SK-N-SH (cell line): ENCODE results near the gene OTUD6A. TPM values are rescaled to one million over a fixed set of nuclear protein-coding genes. Genes with fewer than 3 reads are reported as not detected.

Experiments used
- CTCF ChIA-PET: fragments of 300-600, 350-600 bp; formaldehyde crosslinking; extraction: SDS; loops from one replicate; lab custom pipeline; 2021; lab: Yijun Ruan, JAX
- POLR2A ChIA-PET: fragments of 350-600 bp; sonication (Branson Sonifier 250); formaldehyde crosslinking; extraction: SDS; loops from one replicate; lab custom pipeline; 2020; ENCODE audit warnings: antibody characterized with exemption, inconsistent platforms; lab: Yijun Ruan, JAX
- DNase-seq: peaks from one replicate; pipeline ENCODE4 v3.0.0; 2012
- H2AFZ ChIP-seq: fragments of 200-600 bp; sonication (generic); 2 replicates; pipeline ENCODE4 v1.8.1; 2016; ENCODE audit warnings: antibody characterized with exemption, mild to moderate bottlenecking, low read depth
- H3F3A ChIP-seq: fragments of 200-600 bp; sonication (generic); replicated peaks from 2 replicates; pipeline ENCODE3; 2016; ENCODE audit warnings: antibody characterized with exemption, mild to moderate bottlenecking; ENCODE audit not compliant: insufficient read depth
- H3K27ac ChIP-seq, 2 experiments: fragments of 200-500 bp in 1 of 2; fragments of 200-600 bp in 1 of 2; sonication (Bioruptor generic) in 1 of 2; sonication (generic), shearing (Covaris generic) in 1 of 2; 2 replicates each; pipeline versions ENCODE4 v1.5.1 to v1.6.1; 2014 to 2016; ENCODE audit warnings: low read depth in 2 of 2, inconsistent platforms in 1 of 2, low read length in 1 of 2, mild to moderate bottlenecking in 1 of 2, mixed read lengths in 1 of 2
- H3K27me3 ChIP-seq: fragments of 200-600 bp; sonication (generic), shearing (Covaris generic); 2 replicates; pipeline ENCODE4 v1.6.1; 2016; ENCODE audit warnings: mixed run types; ENCODE audit not compliant: insufficient read depth
- H3K36me3 ChIP-seq, 2 experiments: fragments of 200-500 bp in 1 of 2; fragments of 200-600 bp in 1 of 2; sonication (Bioruptor generic) in 1 of 2; sonication (generic) in 1 of 2; replicated peaks in 1 of 2; 2 replicates each; pipeline versions ENCODE3 to v1.5.1; 2014 to 2016; ENCODE audit warnings: low read length in 1 of 2, mild to moderate bottlenecking in 1 of 2; ENCODE audit not compliant: insufficient read depth in 2 of 2, control insufficient read depth in 1 of 2
- H3K4me1 ChIP-seq, 2 experiments: fragments of 200-500 bp in 1 of 2; fragments of 200-600 bp in 1 of 2; sonication (Bioruptor generic) in 1 of 2; sonication (generic), shearing (Covaris generic) in 1 of 2; 2 replicates each; pipeline versions ENCODE4 v1.5.1 to v1.6.1; 2014 to 2016; ENCODE audit warnings: low read depth in 1 of 2, low read length in 1 of 2, mixed run types in 1 of 2; ENCODE audit not compliant: insufficient read depth in 2 of 2, control insufficient read depth in 1 of 2
- H3K4me2 ChIP-seq: fragments of 200-600 bp; sonication (generic), shearing (Covaris generic); 2 replicates; pipeline ENCODE4 v1.6.1; 2017; ENCODE audit warnings: mixed run types
- H3K4me3 ChIP-seq, 2 experiments: fragments of 200-500 bp in 1 of 2; fragments of 200-600 bp in 1 of 2; sonication (Bioruptor generic) in 1 of 2; sonication (generic), shearing (Covaris generic) in 1 of 2; 2 replicates each; pipeline versions ENCODE4 v1.5.1 to v1.8.1; 2014 to 2016; ENCODE audit warnings: low read depth in 2 of 2, inconsistent platforms in 1 of 2, low read length in 1 of 2, mild to moderate bottlenecking in 1 of 2, mixed read lengths in 1 of 2, moderate library complexity in 1 of 2
- H3K79me2 ChIP-seq: fragments of 200-600 bp; sonication (generic); 2 replicates; pipeline ENCODE4 v1.8.1; 2017; ENCODE audit warnings: mild to moderate bottlenecking; ENCODE audit not compliant: insufficient read depth
- H3K9ac ChIP-seq: fragments of 200-600 bp; sonication (generic); 2 replicates; pipeline ENCODE4 v1.6.1; 2017; ENCODE audit warnings: mixed run types
- H3K9me2 ChIP-seq: fragments of 200-600 bp; sonication (generic); 2 replicates; pipeline ENCODE4 v1.6.1; 2017; ENCODE audit warnings: mixed run types
- H3K9me3 ChIP-seq: fragments of 200-600 bp; sonication (generic); 2 replicates; pipeline ENCODE4 v1.6.1; 2017; ENCODE audit warnings: mixed run types, mild to moderate bottlenecking, moderate library complexity
- H4K20me1 ChIP-seq: fragments of 200-600 bp; sonication (generic); 2 replicates; pipeline ENCODE4 v1.6.1; 2017; ENCODE audit warnings: mild to moderate bottlenecking, mixed run types; ENCODE audit not compliant: insufficient read depth
- ELF1 ChIP-seq: IDR thresholded peaks from 2 replicates; pipeline ENCODE4 v1.4.0; 2012
- FOSL2 ChIP-seq: IDR thresholded peaks from 2 replicates; pipeline ENCODE4 v1.4.0; 2012; ENCODE audit warnings: low read depth, mild to moderate bottlenecking, moderate library complexity, borderline replicate concordance
- FOXJ3 ChIP-seq: sonication (generic); formaldehyde crosslinking; IDR thresholded peaks from 2 replicates; pipeline ENCODE4 v1.5.1; 2020; ENCODE audit warnings: mild to moderate bottlenecking, missing genetic modification reagents
- GABPA ChIP-seq: IDR thresholded peaks from 2 replicates; pipeline ENCODE4 v1.4.0; 2012; ENCODE audit warnings: low read depth, mild to moderate bottlenecking
- GATA2 ChIP-seq: sonication (generic); formaldehyde crosslinking; IDR thresholded peaks from 2 replicates; pipeline ENCODE4 v1.5.0; 2020; ENCODE audit warnings: mild to moderate bottlenecking, missing genetic modification reagents
- MEF2A ChIP-seq: IDR thresholded peaks from 2 replicates; pipeline ENCODE4 v1.4.0; 2012; ENCODE audit warnings: low read depth, borderline replicate concordance
- MXI1 ChIP-seq: IDR thresholded peaks from 2 replicates; pipeline ENCODE4 v1.6.1; 2012; ENCODE audit warnings: mild to moderate bottlenecking, low read depth, low read length, improper control_type of control experiment
- NRF1 ChIP-seq: IDR thresholded peaks from 2 replicates; pipeline ENCODE4 v1.6.1; 2012; ENCODE audit warnings: low read depth, mild to moderate bottlenecking, low read length
- PBX3 ChIP-seq: IDR thresholded peaks from 2 replicates; pipeline ENCODE4; 2012
- RAD21 ChIP-seq: IDR thresholded peaks from 2 replicates; pipeline ENCODE4 v1.6.1; 2012; ENCODE audit warnings: mild to moderate bottlenecking, low read length
- RCOR1 ChIP-seq: fragments of 150-350 bp; IDR thresholded peaks from 2 replicates; pipeline ENCODE4 v1.6.1; 2017; ENCODE audit warnings: antibody characterized with exemption, low read length
- RFX5 ChIP-seq: IDR thresholded peaks from 2 replicates; pipeline ENCODE4 v1.6.1; 2012; ENCODE audit warnings: mild to moderate bottlenecking, improper control_type of control experiment, low read length
- SMC3 ChIP-seq: IDR thresholded peaks from 2 replicates; pipeline ENCODE4 v1.6.1; 2012; ENCODE audit warnings: low read depth, low read length, improper control_type of control experiment
- ZBTB33 ChIP-seq: IDR thresholded peaks from 2 replicates; pipeline ENCODE4 v1.4.0; 2012; ENCODE audit warnings: low read depth, borderline replicate concordance
- WGBS: methylation state at CpG from one replicate; pipeline ENCODE4 v1.1.6; 2017; ENCODE audit warnings: low lambda C conversion rate; 5-methylcytosine and 5-hydroxymethylcytosine counted together
- polyA plus RNA-seq, 3 experiments: library from polyadenylated mRNA; depleted of rRNA; stranded (reverse); fragments of >200 nt; gene quantifications; 2 replicates each; pipeline ENCODE4 v1.2.3, GENCODE V29; 2012
- TF ChIP-seq, protein P1 (sequence below): fragments of 200-600 bp; sonication (generic); IDR thresholded peaks from 2 replicates; pipeline ENCODE4 v1.6.1; 2017; ENCODE audit warnings: antibody characterized with exemption, mild to moderate bottlenecking, moderate library complexity
- TF ChIP-seq, protein P2 (sequence below): fragments of 150-350 bp; IDR thresholded peaks from 2 replicates; pipeline ENCODE4 v1.6.1; 2016; ENCODE audit warnings: mild to moderate bottlenecking, low read depth, low read length

Gene OTUD6A
- polyA plus RNA-seq, 1 of the 3 experiments (the other 2 are of a cell fraction): not detected

DNA sequence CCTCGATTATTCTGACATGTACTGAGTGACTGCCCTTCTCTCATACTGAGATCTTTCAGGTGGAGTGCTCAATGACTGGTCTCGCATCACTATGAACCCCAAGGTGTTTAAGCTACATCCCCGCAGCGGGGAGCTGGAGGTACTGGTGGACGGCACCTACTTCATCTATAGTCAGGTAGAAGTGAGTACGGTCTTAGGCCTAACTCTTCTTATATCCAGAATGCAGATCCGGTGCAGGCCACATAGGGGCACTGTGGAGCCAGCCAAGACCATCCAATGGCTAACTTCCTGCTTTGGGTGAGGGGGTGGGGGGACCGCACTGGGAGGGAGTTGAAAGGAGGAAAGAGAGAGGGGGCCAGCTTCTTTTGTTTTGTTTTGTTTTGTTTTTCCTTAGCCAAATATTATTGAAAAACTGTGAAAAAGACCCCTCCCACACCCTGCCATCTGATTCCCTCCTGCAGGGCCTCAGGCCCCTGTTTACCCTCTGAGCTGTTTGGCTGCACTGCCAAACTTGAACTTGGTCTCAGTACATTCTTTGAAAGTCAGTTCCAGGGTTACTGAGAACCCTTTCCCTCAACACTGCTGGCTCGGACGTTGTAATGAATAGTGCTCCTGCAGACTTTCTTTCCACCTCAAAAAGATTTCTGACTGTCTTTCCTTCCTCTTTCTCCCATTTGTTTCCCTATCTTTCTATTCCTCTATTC, 28.8 kb upstream of the OTUD6A start:
- no peak overlapping the region for H3K4me2 ChIP-seq
- POLR2A ChIA-PET: no interaction called here
- 27% methylated on average over 10 of the region's 10 CpGs for WGBS
- DNase-seq: peak; percentile 52
- TF ChIP-seq GATA2 (CRISPR knock-in tag) (no peak), ELF1 (peak; percentile 48; the same call in 1 of the 2 replicates), RFX5 (no peak), RAD21 (peak; percentile 63), FOXJ3 (CRISPR knock-in tag) (no peak), FOSL2 (no peak), SMC3 (peak; percentile 57), PBX3 (no peak), GABPA (no peak), NRF1 (no peak)
- TF ChIP-seq, protein P1, sequence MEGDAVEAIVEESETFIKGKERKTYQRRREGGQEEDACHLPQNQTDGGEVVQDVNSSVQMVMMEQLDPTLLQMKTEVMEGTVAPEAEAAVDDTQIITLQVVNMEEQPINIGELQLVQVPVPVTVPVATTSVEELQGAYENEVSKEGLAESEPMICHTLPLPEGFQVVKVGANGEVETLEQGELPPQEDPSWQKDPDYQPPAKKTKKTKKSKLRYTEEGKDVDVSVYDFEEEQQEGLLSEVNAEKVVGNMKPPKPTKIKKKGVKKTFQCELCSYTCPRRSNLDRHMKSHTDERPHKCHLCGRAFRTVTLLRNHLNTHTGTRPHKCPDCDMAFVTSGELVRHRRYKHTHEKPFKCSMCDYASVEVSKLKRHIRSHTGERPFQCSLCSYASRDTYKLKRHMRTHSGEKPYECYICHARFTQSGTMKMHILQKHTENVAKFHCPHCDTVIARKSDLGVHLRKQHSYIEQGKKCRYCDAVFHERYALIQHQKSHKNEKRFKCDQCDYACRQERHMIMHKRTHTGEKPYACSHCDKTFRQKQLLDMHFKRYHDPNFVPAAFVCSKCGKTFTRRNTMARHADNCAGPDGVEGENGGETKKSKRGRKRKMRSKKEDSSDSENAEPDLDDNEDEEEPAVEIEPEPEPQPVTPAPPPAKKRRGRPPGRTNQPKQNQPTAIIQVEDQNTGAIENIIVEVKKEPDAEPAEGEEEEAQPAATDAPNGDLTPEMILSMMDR: peak; percentile 77
- TF ChIP-seq, all 33 proteins: peak for 4
- H3F3A ChIP-seq: no peaks in the 10 kb centered on the region
- no peak overlapping the region for H3K9ac ChIP-seq
- H3K27me3 ChIP-seq: no peaks in the 10 kb centered on the region; the same call in 1 of the 2 replicates
- no peak overlapping the region for H2AFZ ChIP-seq
- H3K79me2 ChIP-seq: no peaks in the 10 kb centered on the region
- H4K20me1 ChIP-seq: no peaks in the 10 kb centered on the region
- CTCF ChIA-PET: interaction anchor here (0.6 to 4.9 kb wide), 15 partner anchors 8 to 1211 kb away, joined by 3 to 47 read pairs (median 5); partner anchors contain the start of gene IGBP1
- no peak overlapping the region for H3K27ac ChIP-seq
- no peaks in the 10 kb centered on the region for H3K36me3 ChIP-seq
- no peaks in the 10 kb centered on the region for H3K4me1 ChIP-seq
- no peaks in the 10 kb centered on the region for H3K9me2 ChIP-seq
- H3K9me3 ChIP-seq: no peaks in the 10 kb centered on the region
- H3K4me3 ChIP-seq: no peak overlapping the region

DNA sequence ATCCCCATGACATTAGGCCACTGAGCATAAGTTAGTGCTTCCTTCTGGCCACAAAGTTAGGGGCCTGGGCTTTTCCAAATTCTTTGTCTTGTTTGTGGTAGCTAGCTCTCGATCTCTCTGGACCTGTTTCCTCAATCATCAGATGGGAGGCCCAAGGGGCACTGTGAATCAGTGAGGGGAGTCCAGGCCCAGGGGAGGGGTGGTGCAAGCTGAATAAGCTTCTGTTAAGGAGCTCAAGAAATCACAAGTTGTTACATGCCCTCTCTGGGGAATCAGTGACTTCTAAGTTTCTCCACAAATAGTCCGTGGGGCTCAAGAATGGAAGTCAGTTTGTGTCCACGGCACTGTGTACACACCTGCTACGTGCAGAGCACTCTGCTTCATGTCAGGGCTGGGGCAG, 27.6 kb upstream of the OTUD6A start:
- Histone ChIP-seq H2AFZ (no peak overlapping the region), H3K36me3 (no peaks in the 10 kb centered on the region), H3F3A (no peaks in the 10 kb centered on the region), H3K9me2 (no peaks in the 10 kb centered on the region), H3K4me3 (no peak overlapping the region), H3K27me3 (no peaks in the 10 kb centered on the region; the same call in 1 of the 2 replicates), H4K20me1 (no peaks in the 10 kb centered on the region)
- ChIA-PET POLR2A (no interaction called here), CTCF (interaction anchor here (0.8 to 3.3 kb wide), 3 partner anchors 61 to 1212 kb away, joined by 3 to 18 read pairs (median 3); no protein-coding TSS in a partner anchor)
- no peak for DNase-seq
- TF ChIP-seq ELF1 (no peak), RCOR1 (no peak), MXI1 (no peak), MEF2A (no peak), FOXJ3 (CRISPR knock-in tag) (no peak), ZBTB33 (no peak)
- TF ChIP-seq, protein P2, sequence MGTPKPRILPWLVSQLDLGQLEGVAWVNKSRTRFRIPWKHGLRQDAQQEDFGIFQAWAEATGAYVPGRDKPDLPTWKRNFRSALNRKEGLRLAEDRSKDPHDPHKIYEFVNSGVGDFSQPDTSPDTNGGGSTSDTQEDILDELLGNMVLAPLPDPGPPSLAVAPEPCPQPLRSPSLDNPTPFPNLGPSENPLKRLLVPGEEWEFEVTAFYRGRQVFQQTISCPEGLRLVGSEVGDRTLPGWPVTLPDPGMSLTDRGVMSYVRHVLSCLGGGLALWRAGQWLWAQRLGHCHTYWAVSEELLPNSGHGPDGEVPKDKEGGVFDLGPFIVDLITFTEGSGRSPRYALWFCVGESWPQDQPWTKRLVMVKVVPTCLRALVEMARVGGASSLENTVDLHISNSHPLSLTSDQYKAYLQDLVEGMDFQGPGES: no peak
- TF ChIP-seq, all 33 proteins: peak for 0
- Histone ChIP-seq H3K4me2 (no peak overlapping the region), H3K79me2 (no peaks in the 10 kb centered on the region), H3K27ac (no peak overlapping the region), H3K4me1 (no peaks in the 10 kb centered on the region), H3K9ac (no peak overlapping the region), H3K9me3 (no peaks in the 10 kb centered on the region)
- WGBS: 27% methylated on average over 4 of the region's 4 CpGs
